ENCODE data around the gene SGK1.

- no peak for TF ChIP-seq POLR2A (IDR thresholded peaks at IDR 0.05)
- no peak for TF ChIP-seq CTCF (IDR thresholded peaks at IDR 0.05)
Observed at GRCh38 chr6:134307870-134308269, 10.0 kb downstream of the SGK1 start.
